Upper lobe of left lung (tissue), 6 donors: ENCODE data around the gene ABAT. TPM values are rescaled to one million over a fixed set of nuclear protein-coding genes. Genes with fewer than 3 reads are reported as not detected.

Source experiments
- ATAC-seq, 2 donors: fragments of 200-7000 bp; cut with Tn5 transposase; one replicate each; pipeline ENCODE4 v1.9.1; 2022; ENCODE audit warnings: mild to moderate bottlenecking in 2 of 2, moderate library complexity in 2 of 2; ENCODE audit not compliant: low FRiP score in 2 of 2
- DNase-seq, 2 donors: peaks; one replicate each; pipeline ENCODE4 v3.0.0-alpha.2; 2019 to 2020
- H3K27ac ChIP-seq, 4 donors: fragments of 200-600 bp; sonication (generic); one replicate each; pipeline ENCODE4 v1.5.1; 2016 to 2019
- H3K27me3 ChIP-seq, 4 donors: fragments of 200-600 bp; sonication (generic); one replicate each; pipeline ENCODE4 v1.5.1; 2017 to 2019
- H3K36me3 ChIP-seq, 4 donors: fragments of 200-600 bp; sonication (generic); one replicate each; pipeline ENCODE4 v1.5.1; 2016 to 2019
- H3K4me1 ChIP-seq, 4 donors: fragments of 200-600 bp; sonication (generic); one replicate each; pipeline ENCODE4 v1.5.1; 2018 to 2019
- H3K4me3 ChIP-seq, 4 donors: fragments of 200-600 bp; sonication (generic); one replicate each; pipeline ENCODE4 v1.5.1; 2017 to 2019; ENCODE audit warnings: mild to moderate bottlenecking in 2 of 4, moderate library complexity in 1 of 4
- H3K9me3 ChIP-seq, 4 donors: fragments of 200-600 bp; sonication (generic); one replicate each; pipeline ENCODE4 v1.5.1; 2018 to 2019
- EP300 ChIP-seq, 4 donors: sonication (generic); formaldehyde crosslinking; IDR thresholded peaks; one replicate each; pipeline ENCODE4 v1.5.1; 2017; ENCODE audit warnings: antibody characterized with exemption in 4 of 4, control low read depth in 2 of 4
- POLR2A ChIP-seq, 4 donors: fragments of 450-650 bp; IDR thresholded peaks; one replicate each; pipeline ENCODE4 v1.5.1; 2016 to 2017; ENCODE audit warnings: antibody characterized with exemption in 4 of 4, mild to moderate bottlenecking in 2 of 4
- POLR2AphosphoS5 ChIP-seq, 2 donors: sonication (generic); formaldehyde crosslinking; IDR thresholded peaks; one replicate each; pipeline ENCODE4 v1.5.1; 2017; ENCODE audit warnings: antibody characterized with exemption in 2 of 2
- WGBS, 2 donors: methylation state at CpG; one replicate each; pipeline ENCODE4 v1.1.5; 2017 to 2018; 5-methylcytosine and 5-hydroxymethylcytosine counted together
- total RNA-seq, 6 donors: library from RNA; depleted of rRNA in 4 of 6; stranded (reverse); fragments of >200 nt in 4 of 6; gene quantifications; one replicate each; pipeline versions ENCODE4 v1.1.0 to v1.2.1, GENCODE V29; 2016 to 2021
- TF ChIP-seq, protein P1 (sequence below), 6 experiments: fragments of 450-650 bp in 4 of 6; fragments of 200-600 bp in 2 of 6; sonication (generic) in 2 of 6; IDR thresholded peaks; one replicate each; pipeline ENCODE4 v1.5.1; 2016 to 2019; ENCODE audit warnings: antibody characterized with exemption in 6 of 6
- donor health status: DM: no; HTN: no; CAD: no; lungs with moderate emphysema.
- donor health status: DM: no; HTN: yes; CAD: no; lungs with severe emphysema.

The ABAT gene
- total RNA-seq, 6 donors from 2014 or later = 4.7 to 22.0 (median 9.1) TPM

- H3K36me3 ChIP-seq = peaks cover 0 to 19% (median 8%) of the 10 kb centered on the region in 4 donors
- ATAC-seq (no peak), DNase-seq (no peak)
- TF ChIP-seq POLR2AphosphoS5 (IDR thresholded peaks at IDR 0.05) = no peak
- TF ChIP-seq, protein P1, sequence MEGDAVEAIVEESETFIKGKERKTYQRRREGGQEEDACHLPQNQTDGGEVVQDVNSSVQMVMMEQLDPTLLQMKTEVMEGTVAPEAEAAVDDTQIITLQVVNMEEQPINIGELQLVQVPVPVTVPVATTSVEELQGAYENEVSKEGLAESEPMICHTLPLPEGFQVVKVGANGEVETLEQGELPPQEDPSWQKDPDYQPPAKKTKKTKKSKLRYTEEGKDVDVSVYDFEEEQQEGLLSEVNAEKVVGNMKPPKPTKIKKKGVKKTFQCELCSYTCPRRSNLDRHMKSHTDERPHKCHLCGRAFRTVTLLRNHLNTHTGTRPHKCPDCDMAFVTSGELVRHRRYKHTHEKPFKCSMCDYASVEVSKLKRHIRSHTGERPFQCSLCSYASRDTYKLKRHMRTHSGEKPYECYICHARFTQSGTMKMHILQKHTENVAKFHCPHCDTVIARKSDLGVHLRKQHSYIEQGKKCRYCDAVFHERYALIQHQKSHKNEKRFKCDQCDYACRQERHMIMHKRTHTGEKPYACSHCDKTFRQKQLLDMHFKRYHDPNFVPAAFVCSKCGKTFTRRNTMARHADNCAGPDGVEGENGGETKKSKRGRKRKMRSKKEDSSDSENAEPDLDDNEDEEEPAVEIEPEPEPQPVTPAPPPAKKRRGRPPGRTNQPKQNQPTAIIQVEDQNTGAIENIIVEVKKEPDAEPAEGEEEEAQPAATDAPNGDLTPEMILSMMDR (IDR thresholded peaks at IDR 0.05) = no peak
- no peak for TF ChIP-seq POLR2A (IDR thresholded peaks at IDR 0.05)
- TF ChIP-seq EP300 (IDR thresholded peaks at IDR 0.05) = no peak
- H3K27me3 ChIP-seq = no peaks in the 10 kb centered on the region
- no peaks in the 10 kb centered on the region for H3K9me3 ChIP-seq
- 96 to 99% methylated on average over 12 of the region's 12 CpGs for WGBS, 2 donors
- no peak overlapping the region for H3K4me3 ChIP-seq
- H3K27ac ChIP-seq = no peak overlapping the region
- no peaks in the 10 kb centered on the region for H3K4me1 ChIP-seq
These were observed 93.9 kb downstream of the ABAT start for GRCh38 chr16:8768283-8768682.

- H3K27ac ChIP-seq = no peak overlapping the region
- no peaks in the 10 kb centered on the region for H3K9me3 ChIP-seq
- H3K4me3 ChIP-seq = no peak overlapping the region
- WGBS, 2 donors = 80 to 84% methylated on average over 12 of the region's 12 CpGs
- no peak for TF ChIP-seq EP300 (IDR thresholded peaks at IDR 0.05)
- no peak for TF ChIP-seq POLR2AphosphoS5 (IDR thresholded peaks at IDR 0.05)
- TF ChIP-seq, protein P1 (IDR thresholded peaks at IDR 0.05) = no peak
- no peak for TF ChIP-seq POLR2A (IDR thresholded peaks at IDR 0.05)
- H3K4me1 ChIP-seq = no peaks in the 10 kb centered on the region
- H3K36me3 ChIP-seq = peaks cover 0 to 19% (median 8%) of the 10 kb centered on the region in 4 donors
- ATAC-seq = no peak
- H3K27me3 ChIP-seq = no peaks in the 10 kb centered on the region
- DNase-seq = no peak
These were observed 94.3 kb downstream of the ABAT start for GRCh38 chr16:8768692-8769091.

DNA sequence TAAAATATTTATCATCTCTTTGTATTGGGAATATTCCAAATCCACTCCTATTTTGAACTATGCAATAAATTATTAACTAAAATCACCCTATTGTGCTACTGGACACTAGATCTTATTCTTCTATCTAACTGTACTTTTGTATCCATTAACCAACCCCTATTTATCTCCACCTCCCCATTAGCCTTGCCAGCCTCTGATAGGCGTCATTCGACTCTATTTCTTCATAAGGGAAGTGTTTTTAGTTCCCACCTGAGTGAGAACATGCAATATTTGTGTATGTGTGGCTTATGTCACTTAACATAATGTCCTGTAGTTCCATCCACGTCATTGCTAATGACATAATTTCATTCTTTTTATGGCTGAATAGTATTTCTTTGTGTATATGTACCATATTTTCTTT is 99.1 kb downstream of the ABAT start:
- Histone ChIP-seq H3K27ac (no peak overlapping the region), H3K27me3 (no peaks in the 10 kb centered on the region), H3K36me3 (peaks cover 0 to 22% (median 3%) of the 10 kb centered on the region in 4 donors), H3K9me3 (no peaks in the 10 kb centered on the region), H3K4me3 (no peak overlapping the region), H3K4me1 (no peaks in the 10 kb centered on the region)
- no peak for ATAC-seq
- TF ChIP-seq, protein P1 (IDR thresholded peaks at IDR 0.05) = no peak
- TF ChIP-seq EP300 (IDR thresholded peaks at IDR 0.05) (no peak), POLR2AphosphoS5 (IDR thresholded peaks at IDR 0.05) (no peak), POLR2A (IDR thresholded peaks at IDR 0.05) (no peak)
- WGBS, 2 donors = 74 to 91% methylated on average over 3 of the region's 3 CpGs
- DNase-seq = no peak

GRCh38 chr16:8774208-8774607 is 99.8 kb downstream of the ABAT start:
- H3K9me3 ChIP-seq = no peaks in the 10 kb centered on the region
- H3K27me3 ChIP-seq = no peaks in the 10 kb centered on the region
- WGBS, 2 donors = 86 to 95% methylated on average over 11 of the region's 11 CpGs
- no peak overlapping the region for H3K4me3 ChIP-seq
- TF ChIP-seq POLR2AphosphoS5 (IDR thresholded peaks at IDR 0.05) = no peak
- TF ChIP-seq, protein P1 (IDR thresholded peaks at IDR 0.05) = no peak
- TF ChIP-seq POLR2A (IDR thresholded peaks at IDR 0.05) = no peak
- TF ChIP-seq EP300 (IDR thresholded peaks at IDR 0.05) = no peak
- no peak for DNase-seq
- H3K4me1 ChIP-seq = no peaks in the 10 kb centered on the region
- ATAC-seq = no peak
- peaks cover 0 to 19% (median 1%) of the 10 kb centered on the region in 4 donors for H3K36me3 ChIP-seq
- H3K27ac ChIP-seq = no peak overlapping the region

DNA sequence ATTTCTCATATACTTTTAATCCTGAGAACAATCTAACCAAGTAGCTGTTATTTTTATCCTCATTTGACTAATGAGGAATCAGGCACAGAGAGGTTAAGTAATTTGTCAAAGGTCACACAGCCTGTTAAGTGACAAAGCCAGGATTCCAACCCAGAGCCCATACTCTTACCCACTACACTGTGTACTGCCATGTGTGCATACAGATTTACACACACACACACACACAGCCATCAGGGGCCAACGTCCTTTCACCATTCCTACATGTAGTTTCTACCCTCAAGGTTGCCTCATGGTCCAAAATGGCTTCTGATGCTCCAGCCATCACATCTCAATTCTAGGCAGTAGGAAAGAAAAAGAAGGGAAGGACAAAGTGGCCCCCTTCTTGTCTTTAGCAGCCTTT is 100.9 kb downstream of the ABAT start:
- Histone ChIP-seq H3K27ac (no peak overlapping the region), H3K36me3 (peaks cover 0 to 25% (median 1%) of the 10 kb centered on the region in 4 donors), H3K4me1 (no peaks in the 10 kb centered on the region), H3K4me3 (no peak overlapping the region), H3K9me3 (no peaks in the 10 kb centered on the region), H3K27me3 (no peaks in the 10 kb centered on the region)
- WGBS, 2 donors = 58 to 100% methylated on average over 1 of the region's 1 CpG
- TF ChIP-seq EP300 (IDR thresholded peaks at IDR 0.05) (no peak), POLR2A (IDR thresholded peaks at IDR 0.05) (no peak), POLR2AphosphoS5 (IDR thresholded peaks at IDR 0.05) (no peak)
- TF ChIP-seq, protein P1 (IDR thresholded peaks at IDR 0.05) = no peak
- ATAC-seq (no peak), DNase-seq (no peak)
